Heart right ventricle (tissue), 16 donors: ENCODE measurements around the gene TCL1B. TPM values are rescaled to one million over a fixed set of nuclear protein-coding genes. Genes with fewer than 3 reads are reported as not detected.

Experiments
- ATAC-seq, 8 donors: fragments of 200-7000 bp; cut with Tn5 transposase; one replicate each; pipeline ENCODE4 v1.9.1; 2020; ENCODE audit warnings: mild to moderate bottlenecking in 8 of 8, moderate library complexity in 8 of 8, moderate number of reproducible peaks in 1 of 8
- DNase-seq, 2 donors: peaks; one replicate each; pipeline ENCODE4 v3.0.0-alpha.2; 2020
- H3K27ac ChIP-seq, 10 donors: fragments of 200-600 bp; sonication (generic) in 2 of 10; one replicate each; pipeline versions ENCODE4 v1.5.0 to v1.8.0; 2020 to 2022; ENCODE audit warnings: mild to moderate bottlenecking in 3 of 10
- H3K27me3 ChIP-seq, 7 donors: fragments of 200-600 bp; one replicate each; pipeline ENCODE4 v1.8.0; 2021 to 2022; ENCODE audit warnings: mild to moderate bottlenecking in 2 of 7
- H3K36me3 ChIP-seq, 9 donors: fragments of 200-600 bp; sonication (generic) in 1 of 9; one replicate each; pipeline versions ENCODE4 v1.5.0 to v1.8.0; 2020 to 2022; ENCODE audit warnings: mild to moderate bottlenecking in 2 of 9
- H3K4me1 ChIP-seq, 9 donors: fragments of 200-600 bp; sonication (generic) in 1 of 9; one replicate each; pipeline versions ENCODE4 v1.5.0 to v1.8.0; 2020 to 2022; ENCODE audit warnings: mild to moderate bottlenecking in 4 of 9
- H3K4me3 ChIP-seq, 10 donors: fragments of 200-600 bp; sonication (generic) in 2 of 10; one replicate each; pipeline versions ENCODE4 v1.5.0 to v1.8.0; 2020 to 2022; ENCODE audit warnings: mild to moderate bottlenecking in 7 of 10, moderate library complexity in 2 of 10
- H3K9me3 ChIP-seq, 11 donors: fragments of 200-600 bp in 10 of 11; sonication (generic) in 2 of 11; one replicate each; pipeline versions ENCODE4 v1.5.0 to v1.8.0; 2013 to 2022; ENCODE audit warnings: mild to moderate bottlenecking in 2 of 11, control low read depth in 1 of 11, moderate library complexity in 1 of 11
- WGBS, 2 donors: extraction: QIAGEN DNeasy Blood & Tissue Kit; methylation state at CpG; one replicate each; pipeline ENCODE4 v1.1.7; 2013; ENCODE audit warnings: inconsistent platforms in 1 of 2; 5-methylcytosine and 5-hydroxymethylcytosine counted together
- intact Hi-C, 10 donors: fragments of 100-400 bp; cut with DNase I; formaldehyde crosslinking; loops; one replicate each; pipeline versions ENCODE4 v1.11.1 to v1.14.2; 2022
- polyA plus RNA-seq, 2 donors: library from polyadenylated mRNA; stranded (reverse); fragments of 200-250 nt; gene quantifications; one replicate each; pipeline ENCODE4 v1.2.3, GENCODE V29; 2013
- total RNA-seq, 10 donors: library from RNA; stranded (reverse); fragmentation: NEBNext Ultra II Directional in 3 of 10; extraction: Animal tissue kit (Norgen Biotek cat#: 25700) in 3 of 10; gene quantifications; one replicate each; pipeline versions ENCODE4 v1.2.1 to v1.2.4, GENCODE V29; 2021 to 2023
- TF ChIP-seq, protein P1 (sequence below), 9 donors: fragments of 200-600 bp; sonication (generic) in 2 of 9; IDR thresholded peaks; one replicate each; pipeline versions ENCODE4 v1.5.0 to v1.8.0; 2021 to 2022; ENCODE audit warnings: antibody characterized with exemption in 9 of 9, mild to moderate bottlenecking in 5 of 9, moderate library complexity in 1 of 9
- donor health status: Arrhythmogenic right ventricular cardiomyopathy.
- donor health status: ischemic (EF 13 %, LVEDD 7.1; RV severe dilation, severe dysfunction).
- donor health status: healthy with polysubstance abuse.
- donor health status: DM: no; HTN: yes; CAD: no.
- donor health status: DM: no; HTN: no; CAD: no.
- donor health status: ischemic (EF 25% LVEDD 6.9; RV normal size, moderate dysfunction).
- donor health status: ischemic (EF 25% LVEDD 5.7; RV mildly dilated, moderate dysfunction).
- donor health status: healthy.
- donor health status: DM: yes; HTN: yes; CAD: no.
- donor health status: Ischemic cardiomyopathy.
- donor health status: ischemic (EF 35%, LVEDD 5.7; RV mildly dilated, moderate dysfunction).
- donor health status: nonischemic (EF 11% LVEDD 7.7; RV severe dilation, severe dysfunction).
- donor health status: DM: yes; HTN: yes; CAD: no.
- donor health status: PGD.
- donor health status: ischemic (EF 29% LVEDD 5.4; RV normal size, mild dysfunction).
- donor health status: nonischemic (EF 23%, LVEDD 6.1; RV moderate dilation, normal function).

TCL1B gene
- total and polyA plus RNA-seq, 12 donors = not detected

DNA sequence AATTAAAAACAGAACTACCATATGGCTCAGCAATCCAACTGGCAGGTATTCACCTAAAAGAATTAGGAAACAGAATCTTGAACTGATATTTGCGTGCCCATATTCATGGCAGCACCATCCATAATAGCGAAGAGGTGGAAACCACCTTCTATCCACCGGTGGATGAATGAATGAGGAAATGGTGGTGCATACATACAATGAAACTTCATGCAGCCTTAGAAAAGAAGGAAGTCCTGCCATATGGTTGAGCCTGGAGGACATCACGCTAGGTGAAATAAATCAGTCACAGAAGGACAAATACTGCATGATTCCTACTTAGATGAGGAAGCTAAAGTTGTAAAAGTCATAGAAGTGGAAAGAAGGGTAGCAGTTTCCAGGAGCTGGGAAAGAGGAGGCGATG, 21.1 kb downstream of the TCL1B start:
- no peak overlapping the region for H3K27ac ChIP-seq
- H3K36me3 ChIP-seq = no peaks in the 10 kb centered on the region
- H3K9me3 ChIP-seq = no peaks in the 10 kb centered on the region
- 84 to 89% methylated on average over 5 of the region's 5 CpGs for WGBS, 2 donors
- H3K27me3 ChIP-seq = peaks cover 0 to 55% (median 30%) of the 10 kb centered on the region in 7 donors
- no peak for ATAC-seq
- intact Hi-C loops = no loop called here
- DNase-seq = no peak
- H3K4me3 ChIP-seq = no peak overlapping the region
- TF ChIP-seq, protein P1, sequence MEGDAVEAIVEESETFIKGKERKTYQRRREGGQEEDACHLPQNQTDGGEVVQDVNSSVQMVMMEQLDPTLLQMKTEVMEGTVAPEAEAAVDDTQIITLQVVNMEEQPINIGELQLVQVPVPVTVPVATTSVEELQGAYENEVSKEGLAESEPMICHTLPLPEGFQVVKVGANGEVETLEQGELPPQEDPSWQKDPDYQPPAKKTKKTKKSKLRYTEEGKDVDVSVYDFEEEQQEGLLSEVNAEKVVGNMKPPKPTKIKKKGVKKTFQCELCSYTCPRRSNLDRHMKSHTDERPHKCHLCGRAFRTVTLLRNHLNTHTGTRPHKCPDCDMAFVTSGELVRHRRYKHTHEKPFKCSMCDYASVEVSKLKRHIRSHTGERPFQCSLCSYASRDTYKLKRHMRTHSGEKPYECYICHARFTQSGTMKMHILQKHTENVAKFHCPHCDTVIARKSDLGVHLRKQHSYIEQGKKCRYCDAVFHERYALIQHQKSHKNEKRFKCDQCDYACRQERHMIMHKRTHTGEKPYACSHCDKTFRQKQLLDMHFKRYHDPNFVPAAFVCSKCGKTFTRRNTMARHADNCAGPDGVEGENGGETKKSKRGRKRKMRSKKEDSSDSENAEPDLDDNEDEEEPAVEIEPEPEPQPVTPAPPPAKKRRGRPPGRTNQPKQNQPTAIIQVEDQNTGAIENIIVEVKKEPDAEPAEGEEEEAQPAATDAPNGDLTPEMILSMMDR (IDR thresholded peaks at IDR 0.05) = no peak
- H3K4me1 ChIP-seq = no peaks in the 10 kb centered on the region

DNA sequence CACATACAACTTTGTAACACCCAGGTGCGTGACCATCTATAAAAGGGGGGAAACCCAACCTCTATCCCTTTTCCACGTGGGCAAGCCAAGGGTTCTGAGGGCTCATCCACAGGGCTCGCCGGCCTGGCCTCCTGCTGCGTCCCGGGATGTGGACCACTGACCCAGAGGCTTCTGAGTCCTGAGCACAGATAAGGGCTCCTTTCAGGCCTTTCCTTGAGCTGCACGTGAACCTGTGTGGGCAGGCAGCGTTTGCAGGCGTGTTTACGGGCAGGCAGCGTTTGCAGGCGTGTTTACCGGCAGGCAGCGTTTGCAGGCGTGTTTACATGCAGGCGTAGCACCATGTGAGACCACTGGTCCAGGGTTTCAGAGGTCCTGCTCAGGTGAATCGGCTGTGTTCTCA, 23.9 kb downstream of the TCL1B start:
- Histone ChIP-seq H3K27ac (no peak overlapping the region), H3K4me1 (no peaks in the 10 kb centered on the region), H3K9me3 (no peaks in the 10 kb centered on the region), H3K4me3 (no peak overlapping the region), H3K36me3 (no peaks in the 10 kb centered on the region), H3K27me3 (peaks cover 0 to 61% (median 35%) of the 10 kb centered on the region in 7 donors)
- WGBS, 2 donors = 83 to 86% methylated on average over 17 of the region's 17 CpGs
- TF ChIP-seq, protein P1 (IDR thresholded peaks at IDR 0.05) = no peak
- no peak for ATAC-seq
- DNase-seq = no peak
- intact Hi-C loops = no loop called here

DNA sequence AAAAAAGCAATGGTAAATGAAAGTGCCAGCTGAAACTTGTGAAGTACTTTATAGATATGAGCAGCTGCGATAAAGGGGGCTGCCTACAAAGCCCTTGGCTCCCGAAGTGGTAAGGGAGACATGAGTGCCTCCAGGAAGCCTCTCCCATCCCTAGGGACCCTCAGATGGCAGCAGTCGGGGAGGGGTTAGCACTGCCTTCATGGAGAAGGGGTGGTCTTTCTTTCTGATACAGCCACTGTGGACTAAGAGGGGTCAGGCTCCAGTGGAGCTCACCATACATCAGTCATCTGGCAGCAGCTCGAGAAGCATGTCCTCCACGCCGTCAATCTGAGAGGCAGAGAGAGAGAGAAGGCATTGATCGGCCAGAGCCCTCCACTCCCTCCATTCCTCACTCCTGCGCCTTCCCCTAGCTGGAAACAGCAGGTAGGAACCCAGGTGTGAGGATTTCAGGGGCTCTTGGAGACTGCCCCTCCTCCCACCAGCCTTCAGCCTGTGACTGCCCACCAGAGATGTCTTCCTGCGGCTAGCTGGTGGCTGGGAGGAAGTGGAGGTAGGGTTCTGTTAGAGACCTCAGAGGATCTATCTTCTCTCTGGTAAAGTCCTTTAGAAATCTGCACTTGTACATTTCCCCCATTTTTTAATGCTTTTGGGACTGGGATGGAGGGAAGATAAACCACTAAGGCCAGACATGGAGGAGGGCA, 25.4 kb downstream of the TCL1B start:
- H3K27me3 ChIP-seq = peaks cover 0 to 57% (median 28%) of the 10 kb centered on the region in 7 donors
- intact Hi-C loops = no loop called here
- 63 to 70% methylated on average over 9 of the region's 9 CpGs for WGBS, 2 donors

DNA sequence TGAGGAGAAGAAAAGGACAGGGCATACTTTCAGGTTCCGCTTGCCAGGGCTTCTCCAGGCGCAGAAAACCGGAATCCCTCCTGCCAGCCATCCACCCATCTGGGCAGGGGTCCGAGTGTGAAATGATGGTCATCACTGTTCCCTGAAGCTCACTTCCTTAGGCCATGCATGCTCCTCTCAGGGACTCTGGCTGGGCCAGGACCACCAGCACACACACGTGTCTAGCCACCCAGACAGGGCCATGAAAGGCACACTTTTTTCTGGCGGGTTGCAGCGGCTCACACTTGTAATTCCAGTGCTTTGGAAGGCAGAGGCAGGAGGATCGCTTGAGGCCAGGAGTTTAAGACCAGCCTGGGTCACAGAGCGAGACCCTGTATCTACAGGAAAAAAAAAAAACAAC, 26.2 kb downstream of the TCL1B start:
- Histone ChIP-seq H3K36me3 (no peaks in the 10 kb centered on the region), H3K27ac (no peak overlapping the region), H3K4me3 (no peak overlapping the region), H3K9me3 (no peaks in the 10 kb centered on the region), H3K27me3 (peaks cover 0 to 54% (median 28%) of the 10 kb centered on the region in 7 donors), H3K4me1 (no peaks in the 10 kb centered on the region)
- intact Hi-C loops = no loop called here
- ATAC-seq (no peak), DNase-seq (no peak)
- TF ChIP-seq, protein P1 (IDR thresholded peaks at IDR 0.05) = no peak
- WGBS, 2 donors = 90 to 93% methylated on average over 9 of the region's 9 CpGs

More for the DNA sequence above, 25.4 kb downstream of the TCL1B start:
- no peak overlapping the region for H3K4me3 ChIP-seq
- no peaks in the 10 kb centered on the region for H3K9me3 ChIP-seq
- no peaks in the 10 kb centered on the region for H3K36me3 ChIP-seq
- H3K27ac ChIP-seq = no peak overlapping the region
- ATAC-seq = no peak
- DNase-seq = no peak
- TF ChIP-seq, protein P1 (IDR thresholded peaks at IDR 0.05) = no peak
- H3K4me1 ChIP-seq = no peaks in the 10 kb centered on the region
